Activated CD8-positive, alpha-beta memory T cell treated with anti-CD3 and anti-CD28 coated beads, Interleukin-2, amount 10 ng/mL, durations not matched to agents 7 days and 5 days (primary cell): Measurements from ENCODE around the gene ITPRID1. TPM values are rescaled to one million over a fixed set of nuclear protein-coding genes. Genes with fewer than 3 reads are reported as not detected.

Experiments used
- ATAC-seq: fragments of 150-1000 bp; cut with Tn5 transposase; one replicate; pipeline ENCODE4 v1.10.0; 2021; ENCODE audit warnings: moderate library complexity
- CTCF ChIA-PET: fragments of 350-600 bp; sonication (Branson Sonifier 250); formaldehyde crosslinking; loops from one replicate; lab custom pipeline; 2021; ENCODE audit warnings: antibody characterized with exemption; lab: Charles Lee
- DNase-seq: peaks from one replicate; pipeline ENCODE4 v3.0.0-alpha.2; 2020
- H3K27ac Mint-ChIP-seq: one replicate; pipeline ENCODE4 v1.8.0; 2021; ENCODE audit warnings: mild to moderate bottlenecking, mixed read lengths
- H3K27me3 Mint-ChIP-seq: one replicate; pipeline ENCODE4 v1.8.0; 2021; ENCODE audit warnings: mixed read lengths
- H3K36me3 Mint-ChIP-seq: one replicate; pipeline ENCODE4 v1.8.0; 2021; ENCODE audit warnings: mild to moderate bottlenecking, mixed read lengths
- H3K4me1 Mint-ChIP-seq: one replicate; pipeline ENCODE4 v1.8.0; 2021; ENCODE audit warnings: mixed read lengths
- H3K4me3 Mint-ChIP-seq: one replicate; pipeline ENCODE4 v1.8.0; 2021; ENCODE audit warnings: mild to moderate bottlenecking, moderate library complexity, mixed read lengths
- H3K9me3 Mint-ChIP-seq: one replicate; pipeline ENCODE4 v1.8.0; 2022; ENCODE audit warnings: low read depth, mixed read lengths
- total RNA-seq, 2 experiments: library from RNA; stranded (reverse); gene quantifications; one replicate each; pipeline ENCODE4 v1.2.3, GENCODE V29; 2021

Gene ITPRID1
- total RNA-seq, 2 experiments from 2014 or later, result not detected

DNA sequence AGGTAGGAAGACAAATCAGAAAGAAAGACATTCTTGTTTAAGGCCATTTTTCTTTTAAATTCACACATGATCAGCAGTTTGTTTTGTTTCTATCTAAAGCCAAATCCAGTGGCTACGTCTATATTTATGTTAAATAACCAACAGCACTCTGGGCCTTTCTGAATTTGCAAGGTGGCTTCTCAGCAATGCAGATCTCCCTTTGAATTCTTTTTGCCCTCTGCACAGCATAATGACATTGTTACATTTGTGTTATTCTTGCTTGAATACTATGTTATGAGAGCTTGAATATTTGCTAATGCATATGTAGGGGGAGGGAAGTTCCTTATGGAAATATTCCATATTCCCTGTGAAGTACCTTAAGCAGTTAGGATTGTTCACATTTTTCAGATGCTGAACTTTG lies 99.7 kb downstream of the ITPRID1 start:
- H3K27me3 Mint-ChIP-seq, result no peaks in the 10 kb centered on the region
- no peak for DNase-seq
- H3K27ac Mint-ChIP-seq, result no peak overlapping the region
- CTCF ChIA-PET, result no interaction called here
- H3K9me3 Mint-ChIP-seq, result no peaks in the 10 kb centered on the region
- no peaks in the 10 kb centered on the region for H3K36me3 Mint-ChIP-seq
- no peak for ATAC-seq
- H3K4me3 Mint-ChIP-seq, result no peak overlapping the region
- H3K4me1 Mint-ChIP-seq, result no peaks in the 10 kb centered on the region

DNA sequence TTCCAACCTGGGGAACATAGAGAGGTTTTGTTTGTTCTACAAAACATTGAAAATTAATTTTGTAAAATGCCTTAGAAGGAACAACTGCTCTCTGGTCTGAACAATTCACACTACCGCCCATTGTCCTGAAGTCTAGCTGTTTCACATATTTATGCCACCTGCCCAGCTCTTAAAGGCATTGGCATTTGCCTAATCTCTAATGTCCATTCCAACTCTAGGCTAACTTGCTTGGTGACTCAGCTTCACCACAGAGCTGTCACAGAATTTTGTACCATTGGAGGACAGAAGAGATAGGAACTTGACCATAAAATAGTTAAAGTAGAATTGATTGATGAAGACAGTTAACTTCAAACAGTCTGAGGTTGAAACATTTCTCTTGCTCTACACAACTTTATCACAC lies 119.6 kb downstream of the ITPRID1 start:
- Mint-ChIP-seq H3K4me3 (no peak overlapping the region), H3K27ac (no peak overlapping the region), H3K4me1 (no peaks in the 10 kb centered on the region), H3K9me3 (no peaks in the 10 kb centered on the region), H3K36me3 (no peaks in the 10 kb centered on the region), H3K27me3 (no peaks in the 10 kb centered on the region)
- DNase-seq (no peak), ATAC-seq (no peak)
- CTCF ChIA-PET, result no interaction called here

DNA sequence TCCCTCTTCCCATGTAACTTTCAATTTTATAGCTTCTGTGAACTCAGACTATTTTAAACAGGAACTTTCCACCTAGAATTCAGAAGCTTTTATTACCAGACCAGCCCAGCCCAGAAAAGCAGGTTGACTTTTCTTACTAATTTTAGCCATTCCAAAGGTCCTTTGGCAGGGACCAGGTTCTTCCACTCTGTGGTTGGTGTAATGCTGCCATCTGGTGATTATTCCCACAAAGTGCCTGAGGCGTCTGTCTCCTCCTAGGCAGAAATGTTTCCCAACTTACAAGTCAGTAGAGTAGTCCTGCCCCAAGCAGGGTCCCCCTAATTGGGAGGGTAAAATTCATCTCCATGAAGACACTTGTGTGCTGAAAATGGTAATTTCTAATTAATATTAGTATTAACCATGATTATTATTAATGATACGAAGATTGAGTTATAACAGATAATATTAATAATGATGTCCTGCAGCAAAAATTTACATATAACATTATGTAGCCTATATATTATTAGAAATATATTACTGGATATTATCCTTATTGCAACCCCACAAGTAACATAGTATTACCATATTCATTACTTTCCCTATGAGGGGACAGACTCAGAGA lies 120.1 kb downstream of the ITPRID1 start:
- Mint-ChIP-seq H3K9me3 (no peaks in the 10 kb centered on the region), H3K27ac (no peak overlapping the region), H3K36me3 (no peaks in the 10 kb centered on the region), H3K27me3 (no peaks in the 10 kb centered on the region), H3K4me1 (no peaks in the 10 kb centered on the region), H3K4me3 (no peak overlapping the region)
- CTCF ChIA-PET, result no interaction called here
- ATAC-seq (no peak), DNase-seq (no peak)

DNA sequence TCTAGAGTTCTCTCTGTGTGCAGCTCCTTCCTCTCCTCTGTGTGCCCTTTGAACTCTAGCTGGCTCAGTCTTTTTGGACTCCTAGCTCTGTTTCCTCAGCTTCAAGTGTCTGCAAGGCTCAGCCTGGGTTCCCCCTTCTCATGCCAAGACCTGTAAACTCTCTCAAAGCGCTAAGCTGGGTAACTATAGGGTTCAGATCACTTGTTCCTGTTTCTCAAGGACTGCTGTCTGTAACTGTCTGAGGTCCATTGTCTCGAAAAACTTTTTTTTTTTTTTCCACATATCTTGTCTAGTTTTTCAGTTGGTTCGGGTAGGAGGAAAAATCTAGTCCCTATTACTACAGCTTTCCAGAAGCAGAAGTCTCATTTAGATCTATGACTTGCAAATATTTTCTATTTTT lies 126.5 kb downstream of the ITPRID1 start:
- Mint-ChIP-seq H3K27me3 (no peaks in the 10 kb centered on the region), H3K4me3 (no peak overlapping the region), H3K4me1 (no peaks in the 10 kb centered on the region), H3K36me3 (no peaks in the 10 kb centered on the region), H3K9me3 (no peaks in the 10 kb centered on the region), H3K27ac (no peak overlapping the region)
- no peak for ATAC-seq
- DNase-seq, result no peak
- CTCF ChIA-PET, result no interaction called here

DNA sequence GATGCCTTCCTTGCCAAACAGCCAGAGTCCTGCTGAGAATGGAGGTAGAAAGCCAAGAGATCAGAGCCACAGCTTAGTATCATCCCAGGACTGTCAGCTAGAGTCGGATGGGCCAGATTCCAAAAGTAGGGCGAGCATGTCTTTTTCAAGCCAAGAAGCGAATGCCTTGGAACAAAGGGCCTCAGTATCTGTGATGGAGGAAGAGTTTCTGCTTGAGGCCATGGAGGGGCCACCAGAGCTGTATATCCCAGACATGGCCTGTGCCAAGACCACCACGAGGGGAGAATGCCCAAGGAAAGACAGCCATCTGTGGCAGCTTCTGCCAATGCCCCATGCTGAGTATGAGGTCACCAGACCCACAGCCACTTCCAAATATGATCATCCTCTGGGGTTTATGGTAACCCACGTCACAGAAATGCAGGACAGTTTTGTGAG lies 128.8 kb downstream of the ITPRID1 start:
- H3K9me3 Mint-ChIP-seq, result peaks cover 2% of the 10 kb centered on the region
- CTCF ChIA-PET, result no interaction called here
- no peak overlapping the region for H3K27ac Mint-ChIP-seq
- ATAC-seq (no peak), DNase-seq (no peak)
- no peaks in the 10 kb centered on the region for H3K36me3 Mint-ChIP-seq
- H3K4me1 Mint-ChIP-seq, result no peaks in the 10 kb centered on the region
- no peak overlapping the region for H3K4me3 Mint-ChIP-seq
- no peaks in the 10 kb centered on the region for H3K27me3 Mint-ChIP-seq

DNA sequence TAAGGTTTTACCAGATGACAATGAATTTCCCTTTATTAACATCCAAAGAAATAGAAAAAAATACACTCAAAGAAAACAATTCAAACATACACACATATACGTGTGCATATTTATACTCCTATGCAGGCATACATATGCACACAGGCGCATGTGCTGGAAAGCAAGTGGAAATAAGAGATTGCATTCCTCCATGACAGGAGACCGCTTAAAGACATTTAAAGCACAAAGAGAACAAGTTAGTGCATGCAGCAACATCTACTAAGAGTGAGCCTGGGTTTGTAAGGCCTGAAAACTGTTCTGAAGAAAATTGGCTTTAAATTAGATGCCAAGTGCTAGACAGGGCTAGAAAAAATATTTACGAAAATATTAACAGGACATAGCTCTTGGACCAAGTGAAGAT lies 133.1 kb downstream of the ITPRID1 start:
- Mint-ChIP-seq H3K4me1 (no peaks in the 10 kb centered on the region), H3K27ac (no peak overlapping the region), H3K9me3 (peaks cover 2% of the 10 kb centered on the region), H3K27me3 (no peaks in the 10 kb centered on the region), H3K4me3 (no peak overlapping the region), H3K36me3 (no peaks in the 10 kb centered on the region)
- ATAC-seq (no peak), DNase-seq (no peak)
- CTCF ChIA-PET, result no interaction called here

DNA sequence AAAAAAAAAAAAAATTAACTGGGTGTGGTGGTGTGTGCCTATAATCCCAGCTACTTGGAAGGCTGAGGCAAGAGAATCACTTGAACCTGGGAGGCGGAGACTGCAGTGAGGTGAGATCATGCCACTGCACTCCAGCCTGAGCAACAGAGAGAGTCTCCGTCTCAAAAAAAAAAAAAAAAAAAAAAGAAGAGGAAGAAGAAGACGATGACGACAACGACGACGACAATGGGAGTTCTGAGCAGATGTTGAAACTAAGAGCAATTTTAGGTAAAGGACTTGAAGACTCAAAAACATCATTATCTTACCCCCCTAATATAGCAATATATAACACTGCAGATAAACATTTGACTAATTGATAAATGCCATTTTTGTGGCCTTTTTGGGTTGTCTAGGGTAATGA lies 133.6 kb downstream of the ITPRID1 start:
- CTCF ChIA-PET, result no interaction called here
- ATAC-seq (no peak), DNase-seq (no peak)
- Mint-ChIP-seq H3K4me1 (no peaks in the 10 kb centered on the region), H3K27me3 (no peaks in the 10 kb centered on the region), H3K27ac (no peak overlapping the region), H3K9me3 (peaks cover 2% of the 10 kb centered on the region), H3K36me3 (no peaks in the 10 kb centered on the region), H3K4me3 (no peak overlapping the region)

DNA sequence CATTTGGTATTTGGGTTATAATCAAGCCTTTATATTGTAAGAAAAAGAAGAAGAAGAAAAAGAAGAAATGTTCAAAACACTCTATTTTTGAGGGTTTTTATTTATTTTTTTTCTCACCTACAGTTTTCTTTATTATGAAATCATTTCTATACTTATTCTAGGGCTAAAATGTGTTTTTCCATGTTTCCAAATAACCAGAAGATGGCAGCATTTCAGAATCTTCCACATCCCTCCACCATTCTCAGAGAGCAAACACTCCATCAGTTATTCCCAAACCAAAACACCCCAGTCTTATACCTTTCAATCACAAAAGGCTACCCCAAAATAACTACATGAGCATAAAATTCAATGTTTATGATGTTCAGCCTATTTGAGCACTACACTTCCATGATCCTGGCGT lies 134.4 kb downstream of the ITPRID1 start:
- ATAC-seq (no peak), DNase-seq (no peak)
- CTCF ChIA-PET, result no interaction called here
- Mint-ChIP-seq H3K4me1 (no peaks in the 10 kb centered on the region), H3K9me3 (peaks cover 2% of the 10 kb centered on the region), H3K36me3 (no peaks in the 10 kb centered on the region), H3K4me3 (no peak overlapping the region), H3K27ac (no peak overlapping the region), H3K27me3 (no peaks in the 10 kb centered on the region)

DNA sequence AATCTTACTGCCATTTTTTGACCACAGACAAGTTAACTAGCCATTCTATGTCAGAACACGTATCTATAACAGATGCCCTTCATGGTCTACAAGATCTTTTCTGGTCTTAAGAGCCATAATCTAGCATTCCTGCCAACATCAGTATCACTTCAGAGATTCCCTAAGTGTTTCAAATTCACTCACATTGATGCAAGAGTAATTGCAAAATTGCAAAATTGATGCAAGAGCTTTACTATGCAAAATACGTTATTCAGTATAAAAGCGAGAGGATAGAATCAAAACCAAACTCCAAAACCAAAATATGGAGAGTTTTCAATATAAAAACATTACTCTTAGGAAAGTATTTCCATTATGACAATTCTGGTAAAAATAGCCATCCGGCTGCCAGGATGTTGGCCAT lies 135.0 kb downstream of the ITPRID1 start:
- CTCF ChIA-PET, result no interaction called here
- Mint-ChIP-seq H3K36me3 (no peaks in the 10 kb centered on the region), H3K27ac (no peak overlapping the region), H3K4me1 (no peaks in the 10 kb centered on the region), H3K4me3 (no peak overlapping the region), H3K9me3 (peaks cover 2% of the 10 kb centered on the region), H3K27me3 (no peaks in the 10 kb centered on the region)
- DNase-seq (no peak), ATAC-seq (no peak)

DNA sequence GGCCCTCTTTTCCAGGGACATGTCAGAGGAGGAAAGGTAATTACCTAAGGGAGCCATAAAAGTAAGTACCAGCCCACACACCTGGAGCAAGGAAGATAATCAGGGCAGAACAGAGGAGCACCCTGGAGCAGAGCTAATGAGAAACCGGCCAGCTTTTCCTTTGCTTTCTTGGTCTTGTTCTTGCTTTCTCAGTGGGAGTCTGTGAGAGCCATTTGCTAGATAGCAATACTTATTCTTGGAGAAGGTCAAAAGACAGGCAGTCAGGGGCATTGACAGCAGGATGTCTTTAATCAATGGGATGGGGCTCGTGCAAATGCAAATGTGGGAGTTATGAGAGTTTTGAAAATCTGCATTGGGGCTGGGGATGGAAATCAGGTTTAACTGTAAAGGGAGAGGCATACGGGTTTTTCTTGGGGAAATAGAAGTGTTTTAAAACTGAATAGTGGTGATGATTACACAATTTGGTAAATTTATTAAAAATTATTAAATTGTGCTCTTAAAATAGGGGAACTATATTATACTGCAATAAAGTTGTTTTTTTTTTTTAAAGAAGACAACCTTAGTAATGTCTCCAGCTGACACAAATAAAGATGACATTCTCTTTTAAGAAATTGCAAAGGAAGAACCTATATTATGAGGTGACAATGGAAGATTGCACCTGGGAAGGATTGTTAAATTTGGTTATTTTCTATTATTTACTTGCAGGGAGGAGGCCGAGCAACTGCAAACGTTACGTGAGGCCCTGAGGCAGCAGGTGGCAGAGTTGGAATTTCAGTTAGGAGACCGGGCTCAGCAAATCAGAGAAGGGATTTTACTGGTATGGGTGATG lies 137.6 kb downstream of the ITPRID1 start:
- Mint-ChIP-seq H3K27ac (no peak overlapping the region), H3K4me1 (no peaks in the 10 kb centered on the region), H3K36me3 (no peaks in the 10 kb centered on the region), H3K9me3 (peaks cover 2% of the 10 kb centered on the region), H3K27me3 (no peaks in the 10 kb centered on the region), H3K4me3 (no peak overlapping the region)
- CTCF ChIA-PET, result no interaction called here
- DNase-seq (no peak), ATAC-seq (no peak)

DNA sequence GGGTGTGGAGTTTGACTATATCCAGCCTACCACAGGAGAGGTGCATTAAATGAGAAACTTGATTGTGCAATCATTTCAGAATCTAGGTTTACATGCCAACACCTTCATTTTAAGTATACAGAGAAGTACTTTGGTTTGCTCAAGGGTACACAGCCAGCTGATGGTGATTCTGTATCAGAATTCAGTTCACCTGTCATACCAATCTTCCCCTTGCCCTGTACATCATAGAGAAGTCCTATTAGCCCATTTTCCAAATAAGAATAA lies 138.1 kb downstream of the ITPRID1 start:
- Mint-ChIP-seq H3K4me1 (no peaks in the 10 kb centered on the region), H3K36me3 (no peaks in the 10 kb centered on the region), H3K27me3 (no peaks in the 10 kb centered on the region), H3K27ac (no peak overlapping the region), H3K4me3 (no peak overlapping the region), H3K9me3 (no peaks in the 10 kb centered on the region)
- CTCF ChIA-PET, result no interaction called here
- ATAC-seq, result no peak
- no peak for DNase-seq

DNA sequence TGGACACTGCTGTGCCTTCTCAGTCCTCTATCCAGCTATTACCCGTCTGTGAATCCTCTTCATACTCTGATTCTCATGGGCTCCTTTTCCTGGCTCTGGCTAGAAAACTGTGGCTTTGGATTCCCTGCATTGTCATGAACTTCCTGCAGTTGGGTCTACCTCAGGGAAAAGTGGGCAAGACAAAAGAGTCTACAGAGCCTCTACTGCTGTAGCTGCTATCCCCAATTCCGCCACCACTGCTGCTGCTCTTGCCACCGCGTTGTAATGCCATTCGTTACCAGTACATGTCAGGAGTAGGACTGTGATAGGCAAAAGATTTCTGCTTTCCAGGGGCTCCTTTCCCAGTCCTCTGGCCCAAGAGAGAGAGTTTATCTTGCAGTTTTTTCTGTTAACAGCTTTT lies 149.2 kb downstream of the ITPRID1 start:
- no peak for DNase-seq
- no peak for ATAC-seq
- Mint-ChIP-seq H3K36me3 (no peaks in the 10 kb centered on the region), H3K27ac (no peak overlapping the region), H3K27me3 (no peaks in the 10 kb centered on the region), H3K4me3 (no peak overlapping the region), H3K4me1 (no peaks in the 10 kb centered on the region), H3K9me3 (peaks cover 8% of the 10 kb centered on the region)
- CTCF ChIA-PET, result no interaction called here

DNA sequence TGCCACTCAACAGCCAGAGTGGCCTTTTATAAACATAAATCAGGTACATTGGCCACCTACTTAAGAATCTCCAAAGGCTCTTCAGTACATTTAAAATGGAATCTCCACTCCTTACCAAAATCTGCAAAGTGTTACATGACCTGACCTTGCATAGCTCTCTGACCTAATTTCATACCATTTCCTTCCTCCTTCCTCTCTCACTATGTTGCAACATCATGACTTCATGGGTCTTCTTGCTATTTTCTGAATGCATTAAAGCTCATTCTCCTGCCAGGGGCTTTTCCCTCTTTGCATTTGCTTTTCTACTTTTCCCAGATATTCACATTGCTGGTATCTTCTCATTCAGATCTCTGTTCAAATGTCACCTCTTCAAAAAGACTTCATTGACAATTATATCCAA lies 151.0 kb downstream of the ITPRID1 start:
- Mint-ChIP-seq H3K4me1 (no peaks in the 10 kb centered on the region), H3K4me3 (no peak overlapping the region), H3K27me3 (no peaks in the 10 kb centered on the region), H3K9me3 (peaks cover 7% of the 10 kb centered on the region), H3K27ac (no peak overlapping the region), H3K36me3 (no peaks in the 10 kb centered on the region)
- no peak for DNase-seq
- ATAC-seq, result no peak
- CTCF ChIA-PET, result no interaction called here

DNA sequence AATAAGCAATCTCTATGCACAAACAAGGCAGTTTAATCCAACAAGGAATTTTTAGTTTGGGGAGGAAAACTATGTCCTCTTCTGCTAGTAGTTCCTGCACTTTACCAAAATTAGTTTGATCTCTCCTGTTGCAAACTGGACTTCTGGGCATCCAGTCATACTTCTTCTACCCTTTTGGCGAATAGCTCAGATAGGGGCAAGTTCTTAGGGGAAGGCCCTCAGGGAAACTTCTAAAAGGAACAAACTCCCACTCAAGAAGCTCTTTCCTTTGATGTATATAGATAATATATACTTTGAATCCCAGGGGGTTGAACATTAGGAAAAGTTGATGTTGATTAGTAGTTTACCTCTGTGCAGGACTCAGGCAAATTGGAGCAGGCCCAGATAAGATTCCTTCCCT lies 151.7 kb downstream of the ITPRID1 start:
- CTCF ChIA-PET, result no interaction called here
- no peaks in the 10 kb centered on the region for H3K27me3 Mint-ChIP-seq
- H3K27ac Mint-ChIP-seq, result no peak overlapping the region
- no peaks in the 10 kb centered on the region for H3K4me1 Mint-ChIP-seq
- DNase-seq (no peak), ATAC-seq (no peak)
- peaks cover 6% of the 10 kb centered on the region for H3K9me3 Mint-ChIP-seq
- no peak overlapping the region for H3K4me3 Mint-ChIP-seq
- no peaks in the 10 kb centered on the region for H3K36me3 Mint-ChIP-seq
